HCT116 (cell line): ENCODE data around the gene NOP10. TPM values are rescaled to one million over a fixed set of nuclear protein-coding genes. Genes with fewer than 3 reads are reported as not detected.

Experiments used
- ATAC-seq: fragments of 200-7000 bp; cut with Tn5 transposase; 2 replicates; pipeline ENCODE4 v1.9.1; 2020; ENCODE audit warnings: mild to moderate bottlenecking, moderate library complexity
- BruUV-seq: library from RNA; stranded (reverse); fragments of 400-500 nt; replicated peaks from 2 replicates; lab custom pipeline; 2021; lab: Mats Ljungman, UMichigan
- CTCF ChIA-PET: fragments of 300-600 bp; sonication (Branson Sonifier 250); formaldehyde crosslinking; loops from one replicate; lab custom pipeline; 2021; ENCODE audit warnings: antibody characterized with exemption; lab: Charles Lee
- POLR2A ChIA-PET: fragments of 300-600, 350-600 bp; sonication (Branson Sonifier 250); formaldehyde crosslinking; loops from one replicate; lab custom pipeline; 2021; ENCODE audit warnings: antibody characterized with exemption; lab: Charles Lee
- RAD21 ChIA-PET, 2 experiments: fragments of 300-600 bp; sonication (Branson Sonifier 250); formaldehyde crosslinking; loops; one replicate each; lab custom pipeline; 2023; ENCODE audit warnings: low total read pairs in 2 of 2; ENCODE audit not compliant: uncharacterized antibody in 2 of 2, unreplicated experiment in 2 of 2, low non-redundant PET in 1 of 2; lab: Charles Lee
- DNase-seq: peaks from one replicate; pipeline ENCODE4 v3.0.0-alpha.2; 2010; ENCODE audit warnings: low read depth, low spot score
- H2AFZ ChIP-seq: fragments of 200-600 bp; shearing (Covaris generic), sonication (generic); 2 replicates; pipeline ENCODE4 v1.6.1; 2017; ENCODE audit warnings: low read depth, mixed run types, mixed read lengths, antibody characterized with exemption, low read length; ENCODE audit not compliant: poor library complexity, severe bottlenecking
- H3K27ac ChIP-seq: 2 replicates; pipeline ENCODE4 v1.5.1; 2012; ENCODE audit warnings: low read depth, low read length
- H3K27me3 ChIP-seq: fragments of 200-600 bp; sonication (generic); 2 replicates; pipeline ENCODE4 v1.6.1; 2016; ENCODE audit warnings: mixed run types, low read length, mixed read lengths; ENCODE audit not compliant: insufficient read depth
- H3K36me3 ChIP-seq, 2 experiments: fragments of 200-500 bp in 1 of 2; fragments of 200-600 bp in 1 of 2; sonication (Bioruptor generic) in 1 of 2; sonication (generic) in 1 of 2; 2 replicates each; pipeline versions ENCODE4 v1.5.1 to v1.6.1; 2014 to 2016; ENCODE audit warnings: low read length in 2 of 2, inconsistent platforms in 1 of 2, mixed read lengths in 1 of 2, mixed run types in 1 of 2; ENCODE audit not compliant: insufficient read depth in 2 of 2, control insufficient read depth in 1 of 2
- H3K4me1 ChIP-seq, 2 experiments: fragments of 200-600 bp in 1 of 2; sonication (generic) in 1 of 2; 2 replicates each; pipeline versions ENCODE4 v1.5.1 to v1.6.1; 2012 to 2017; ENCODE audit warnings: low read length in 2 of 2, inconsistent platforms in 1 of 2, mild to moderate bottlenecking in 1 of 2, mixed read lengths in 1 of 2, mixed run types in 1 of 2, moderate library complexity in 1 of 2; ENCODE audit not compliant: insufficient read depth in 2 of 2, control insufficient read depth in 1 of 2
- H3K4me2 ChIP-seq: fragments of 200-600 bp; sonication (generic); 2 replicates; pipeline ENCODE4 v1.6.1; 2017; ENCODE audit warnings: mixed run types, low read length, mixed read lengths
- H3K4me3 ChIP-seq, 2 experiments: fragments of 200-600 bp in 1 of 2; sonication (generic) in 1 of 2; replicated peaks in 1 of 2; 2 replicates each; pipeline ENCODE4 v1.5.1; 2011 to 2016; ENCODE audit warnings: low read length in 2 of 2, control low read depth in 1 of 2, low read depth in 1 of 2, mild to moderate bottlenecking in 1 of 2, mixed read lengths in 1 of 2, mixed run types in 1 of 2
- H3K79me2 ChIP-seq: fragments of 200-600 bp; sonication (generic); 2 replicates; pipeline ENCODE4 v1.6.1; 2017; ENCODE audit warnings: mild to moderate bottlenecking, mixed run types, low read length, moderate library complexity, mixed read lengths; ENCODE audit not compliant: insufficient read depth
- H3K9ac ChIP-seq: fragments of 200-600 bp; sonication (generic); 2 replicates; pipeline ENCODE4 v1.6.1; 2016; ENCODE audit warnings: low read length, mixed read lengths
- H3K9me2 ChIP-seq: fragments of 200-600 bp; sonication (generic), shearing (Covaris generic); 2 replicates; pipeline ENCODE4 v1.6.1; 2017; ENCODE audit warnings: mixed run types, mild to moderate bottlenecking, moderate library complexity; ENCODE audit not compliant: insufficient read depth
- H3K9me3 ChIP-seq, 2 experiments: fragments of 200-500 bp in 1 of 2; fragments of 200-600 bp in 1 of 2; sonication (Bioruptor generic) in 1 of 2; sonication (generic) in 1 of 2; 2 replicates each; pipeline ENCODE4 v1.6.1; 2014 to 2017; ENCODE audit warnings: low read length in 2 of 2, mixed read lengths in 2 of 2, inconsistent platforms in 1 of 2, low read depth in 1 of 2, mild to moderate bottlenecking in 1 of 2, mixed run types in 1 of 2, moderate library complexity in 1 of 2; ENCODE audit not compliant: control insufficient read depth in 1 of 2, insufficient read depth in 1 of 2
- H4K20me1 ChIP-seq: fragments of 200-600 bp; sonication (generic), shearing (Covaris generic); 2 replicates; pipeline ENCODE4 v1.6.1; 2017; ENCODE audit warnings: mixed run types, mild to moderate bottlenecking, moderate library complexity; ENCODE audit not compliant: insufficient read depth
- CBX3 ChIP-seq: IDR thresholded peaks from 2 replicates; pipeline ENCODE4 v1.6.1; 2012; ENCODE audit warnings: low read depth
- CEBPB ChIP-seq: IDR thresholded peaks from 2 replicates; pipeline ENCODE4 v1.6.1; 2012; ENCODE audit warnings: low read depth
- CTCF ChIP-seq, 3 experiments: fragments of 200-600 bp in 1 of 3; sonication (generic) in 1 of 3; IDR thresholded peaks in 2 of 3; conservative IDR thresholded peaks in 1 of 3; 2 replicates each; pipeline ENCODE4 v1.5.1; 2012 to 2017; ENCODE audit warnings: low read depth in 2 of 3, low read length in 2 of 3, antibody characterized with exemption in 1 of 3, borderline replicate concordance in 1 of 3, control low read depth in 1 of 3, mild to moderate bottlenecking in 1 of 3, mixed read lengths in 1 of 3, mixed run types in 1 of 3, moderate library complexity in 1 of 3; ENCODE audit not compliant: insufficient read depth in 1 of 3
- ELF1 ChIP-seq: IDR thresholded peaks from 2 replicates; pipeline ENCODE4 v1.6.1; 2012; ENCODE audit warnings: low read depth, borderline replicate concordance
- EZH2 ChIP-seq: fragments of 200-600 bp; sonication (generic); IDR thresholded peaks from 2 replicates; pipeline ENCODE4 v1.6.1; 2017; ENCODE audit warnings: antibody characterized with exemption, mixed run types
- EZH2phosphoT487 ChIP-seq: fragments of 200-600 bp; IDR thresholded peaks from 2 replicates; pipeline ENCODE4 v1.6.1; 2018; ENCODE audit warnings: antibody characterized with exemption, borderline replicate concordance
- FOSL1 ChIP-seq: IDR thresholded peaks from 2 replicates; pipeline ENCODE4 v1.6.1; 2012; ENCODE audit warnings: low read depth
- JUND ChIP-seq: IDR thresholded peaks from 2 replicates; pipeline ENCODE4 v1.6.1; 2012
- POLR2AphosphoS5 ChIP-seq: IDR thresholded peaks from 2 replicates; pipeline ENCODE4 v1.6.1; 2011; ENCODE audit warnings: mild to moderate bottlenecking, low read depth, low read length, moderate library complexity
- RAD21 ChIP-seq: IDR thresholded peaks from 2 replicates; pipeline ENCODE4 v1.6.1; 2012; ENCODE audit warnings: low read depth, mild to moderate bottlenecking
- SP1 ChIP-seq: IDR thresholded peaks from 2 replicates; pipeline ENCODE4 v1.6.1; 2012; ENCODE audit warnings: low read depth
- SRF ChIP-seq: IDR thresholded peaks from 2 replicates; pipeline ENCODE4 v1.6.1; 2012; ENCODE audit warnings: low read depth
- TCF7L2 ChIP-seq: IDR thresholded peaks from 2 replicates; pipeline ENCODE4 v1.7.0; 2011; ENCODE audit warnings: borderline replicate concordance, inconsistent platforms; ENCODE audit not compliant: insufficient read depth, insufficient read length; ENCODE audit errors: extremely low read depth
- ZBTB33 ChIP-seq: IDR thresholded peaks from 2 replicates; pipeline ENCODE4 v1.6.1; 2011; ENCODE audit warnings: mild to moderate bottlenecking, low read length, moderate library complexity; ENCODE audit not compliant: insufficient replicate concordance; ENCODE audit errors: extremely low read depth
- ZFX ChIP-seq: fragments of 450-650 bp; IDR thresholded peaks from 2 replicates; pipeline ENCODE4 v1.6.1; 2017
- ZNF274 ChIP-seq: fragments of 200-500 bp; sonication (Bioruptor generic); IDR thresholded peaks from 2 replicates; pipeline ENCODE4 v1.6.1; 2014; ENCODE audit warnings: mild to moderate bottlenecking, low read depth, low read length, inconsistent platforms
- intact Hi-C: fragments of 100-400 bp; cut with micrococcal nuclease; formaldehyde crosslinking; loops from 2 replicates; pipeline ENCODE4 v1.10.0; 2022
- total RNA-seq: library from RNA; stranded (reverse); gene quantifications from one replicate; pipeline ENCODE4 v1.2.1, GENCODE V29; 2021; ENCODE audit not compliant: unreplicated experiment

NOP10 gene
- total RNA-seq, 1 experiment from 2014 or later: 216 TPM

GRCh38 chr15:34374816-34375215 lies 31.9 kb upstream of the NOP10 start:
- intact Hi-C loops: no loop called here
- Histone ChIP-seq H3K79me2 (no peaks in the 10 kb centered on the region), H3K36me3 (no peaks in the 10 kb centered on the region), H3K27me3 (no peaks in the 10 kb centered on the region), H3K27ac (no peak overlapping the region), H3K4me3 (no peak overlapping the region), H4K20me1 (no peaks in the 10 kb centered on the region), H3K9me3 (no peaks in the 10 kb centered on the region), H3K4me2 (no peak overlapping the region), H2AFZ (no peak overlapping the region), H3K4me1 (no peaks in the 10 kb centered on the region), H3K9ac (no peak overlapping the region), H3K9me2 (no peaks in the 10 kb centered on the region)
- CTCF ChIA-PET: no interaction called here
- ATAC-seq (no peak), DNase-seq (no peak)
- RAD21 ChIA-PET: no interaction called here
- no TSS peak for BruUV-seq
- TF ChIP-seq FOSL1 (no peak), ZFX (no peak), SRF (no peak), RAD21 (no peak), ZNF274 (no peak), TCF7L2 (no peak), ZBTB33 (no peak), JUND (no peak), CEBPB (no peak), EZH2phosphoT487 (no peak), CTCF (IDR thresholded peaks at IDR 0.05 in 2 of 3, conservative IDR thresholded peaks at IDR 0.05 in 1 of 3; ENCODE audit: borderline replicate concordance in 1 of 3, insufficient read depth in 1 of 3, low read depth in 2 of 3, low read length in 2 of 3) (no peak), CBX3 (no peak), POLR2AphosphoS5 (no peak), SP1 (no peak), ELF1 (no peak), EZH2 (no peak)
- POLR2A ChIA-PET: no interaction called here
